ENCODE results near the gene ZNF600.

DNA sequence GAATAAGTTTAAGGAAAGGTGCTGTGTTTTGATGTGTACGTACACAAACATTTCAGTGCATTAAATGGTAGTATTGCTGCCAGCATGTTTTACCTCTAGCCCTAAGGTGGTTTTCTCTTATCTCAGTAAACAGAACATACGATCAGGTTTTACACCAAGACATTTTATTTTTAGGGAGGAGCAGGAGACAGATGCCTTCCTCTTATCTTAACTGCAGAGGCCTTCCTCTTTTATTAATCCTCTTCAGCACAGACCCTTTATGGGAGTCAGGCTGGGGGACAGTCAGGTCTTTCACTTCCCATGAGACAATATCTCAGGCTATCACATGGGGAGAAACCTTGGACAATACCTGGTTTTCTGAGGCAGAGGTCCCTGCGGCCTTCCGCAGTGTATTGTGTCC, 36.8 kb downstream of the ZNF600 start:
- no peak for TF ChIP-seq EP300 (IDR thresholded peaks at IDR 0.05; ENCODE audit: borderline replicate concordance in 1 of 2, low read depth in 1 of 2, low read length in 1 of 2)
- TF ChIP-seq, protein P1, sequence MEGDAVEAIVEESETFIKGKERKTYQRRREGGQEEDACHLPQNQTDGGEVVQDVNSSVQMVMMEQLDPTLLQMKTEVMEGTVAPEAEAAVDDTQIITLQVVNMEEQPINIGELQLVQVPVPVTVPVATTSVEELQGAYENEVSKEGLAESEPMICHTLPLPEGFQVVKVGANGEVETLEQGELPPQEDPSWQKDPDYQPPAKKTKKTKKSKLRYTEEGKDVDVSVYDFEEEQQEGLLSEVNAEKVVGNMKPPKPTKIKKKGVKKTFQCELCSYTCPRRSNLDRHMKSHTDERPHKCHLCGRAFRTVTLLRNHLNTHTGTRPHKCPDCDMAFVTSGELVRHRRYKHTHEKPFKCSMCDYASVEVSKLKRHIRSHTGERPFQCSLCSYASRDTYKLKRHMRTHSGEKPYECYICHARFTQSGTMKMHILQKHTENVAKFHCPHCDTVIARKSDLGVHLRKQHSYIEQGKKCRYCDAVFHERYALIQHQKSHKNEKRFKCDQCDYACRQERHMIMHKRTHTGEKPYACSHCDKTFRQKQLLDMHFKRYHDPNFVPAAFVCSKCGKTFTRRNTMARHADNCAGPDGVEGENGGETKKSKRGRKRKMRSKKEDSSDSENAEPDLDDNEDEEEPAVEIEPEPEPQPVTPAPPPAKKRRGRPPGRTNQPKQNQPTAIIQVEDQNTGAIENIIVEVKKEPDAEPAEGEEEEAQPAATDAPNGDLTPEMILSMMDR (IDR thresholded peaks at IDR 0.05): no peak
- no peak for TF ChIP-seq MEF2A (IDR thresholded peaks at IDR 0.05; ENCODE audit: borderline replicate concordance, low read depth)
- TF ChIP-seq FOSL2 (IDR thresholded peaks at IDR 0.05; ENCODE audit: borderline replicate concordance, low read depth): no peak
- no peak for TF ChIP-seq EZH2phosphoT487 (IDR thresholded peaks at IDR 0.05; ENCODE audit: borderline replicate concordance, low read depth)
- no peak for TF ChIP-seq SMC3 (IDR thresholded peaks at IDR 0.05; ENCODE audit: low read depth, low read length)
- TF ChIP-seq, protein P2, sequence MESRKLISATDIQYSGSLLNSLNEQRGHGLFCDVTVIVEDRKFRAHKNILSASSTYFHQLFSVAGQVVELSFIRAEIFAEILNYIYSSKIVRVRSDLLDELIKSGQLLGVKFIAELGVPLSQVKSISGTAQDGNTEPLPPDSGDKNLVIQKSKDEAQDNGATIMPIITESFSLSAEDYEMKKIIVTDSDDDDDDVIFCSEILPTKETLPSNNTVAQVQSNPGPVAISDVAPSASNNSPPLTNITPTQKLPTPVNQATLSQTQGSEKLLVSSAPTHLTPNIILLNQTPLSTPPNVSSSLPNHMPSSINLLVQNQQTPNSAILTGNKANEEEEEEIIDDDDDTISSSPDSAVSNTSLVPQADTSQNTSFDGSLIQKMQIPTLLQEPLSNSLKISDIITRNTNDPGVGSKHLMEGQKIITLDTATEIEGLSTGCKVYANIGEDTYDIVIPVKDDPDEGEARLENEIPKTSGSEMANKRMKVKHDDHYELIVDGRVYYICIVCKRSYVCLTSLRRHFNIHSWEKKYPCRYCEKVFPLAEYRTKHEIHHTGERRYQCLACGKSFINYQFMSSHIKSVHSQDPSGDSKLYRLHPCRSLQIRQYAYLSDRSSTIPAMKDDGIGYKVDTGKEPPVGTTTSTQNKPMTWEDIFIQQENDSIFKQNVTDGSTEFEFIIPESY (IDR thresholded peaks at IDR 0.05; ENCODE audit: borderline replicate concordance, low read depth): no peak

All from SK-N-SH (cell line).